Kidney (tissue), 14 donors: Measurements from ENCODE around the gene KCTD10. TPM values are rescaled to one million over a fixed set of nuclear protein-coding genes. Genes with fewer than 3 reads are reported as not detected.

ENCODE experiments used
- DNase-seq, 5 donors: peaks; one replicate each; pipeline ENCODE4 v3.0.0-alpha.2; 2013 to 2020
- FAIRE-seq: peaks from 2 replicates; lab custom pipeline; 2012; peaks lifted over from hg19 to GRCh38; lab: Jason Lieb, UNC
- H3K27ac ChIP-seq, 2 donors: one replicate each; pipeline ENCODE4 v1.7.0; 2013; ENCODE audit warnings: low read depth in 2 of 2, low read length in 2 of 2, inconsistent platforms in 1 of 2
- H3K27me3 ChIP-seq: one replicate; pipeline ENCODE4 v1.7.1; 2013; ENCODE audit warnings: low read length, inconsistent platforms; ENCODE audit not compliant: control insufficient read depth, insufficient read depth
- H3K36me3 ChIP-seq, 3 donors: one replicate each; pipeline versions ENCODE4 v1.7.0 to v1.7.1; 2013; ENCODE audit warnings: low read length in 3 of 3, control low read depth in 1 of 3, inconsistent platforms in 1 of 3; ENCODE audit not compliant: insufficient read depth in 3 of 3, control insufficient read depth in 2 of 3
- H3K4me1 ChIP-seq, 3 donors: one replicate each; pipeline versions ENCODE4 v1.7.0 to v1.7.1; 2013; ENCODE audit warnings: low read length in 3 of 3, inconsistent platforms in 1 of 3, low read depth in 1 of 3; ENCODE audit not compliant: control insufficient read depth in 2 of 3, insufficient read depth in 2 of 3
- H3K4me3 ChIP-seq, 3 donors: one replicate each; pipeline versions ENCODE4 v1.7.0 to v1.8.1; 2013; ENCODE audit warnings: low read length in 3 of 3, control low read depth in 1 of 3, inconsistent platforms in 1 of 3
- H3K9ac ChIP-seq, 3 donors: one replicate each; pipeline versions ENCODE4 v1.7.0 to v1.7.1; 2013; ENCODE audit warnings: low read length in 3 of 3, control low read depth in 1 of 3, inconsistent platforms in 1 of 3
- H3K9me3 ChIP-seq, 3 donors: one replicate each; pipeline versions ENCODE4 v1.7.0 to v1.7.1; 2013; ENCODE audit warnings: low read length in 3 of 3, control low read depth in 1 of 3, inconsistent platforms in 1 of 3; ENCODE audit not compliant: control insufficient read depth in 2 of 3, insufficient read depth in 1 of 3
- CTCF ChIP-seq: IDR thresholded peaks from 3 replicates; pipeline ENCODE4 v1.5.1; 2012; ENCODE audit warnings: mild to moderate bottlenecking, moderate library complexity, borderline replicate concordance; ENCODE audit not compliant: insufficient read depth; ENCODE audit errors: extremely low read depth
- intact Hi-C: fragments of 100-400 bp; cut with DNase I; formaldehyde crosslinking; loops from one replicate; pipeline ENCODE4 v1.11.1; 2022
- polyA plus RNA-seq: library from polyadenylated mRNA; stranded (reverse); fragments of 350-450 nt; fragmentation: Illumina TruSeq; extraction: RNeasy Lipid Tissue Mini Kit (QIAGEN cat#74804); gene quantifications from one replicate; pipeline ENCODE4 v1.2.3, GENCODE V29; 2014; ENCODE audit warnings: low read depth, low replicate concordance; ENCODE audit not compliant: insufficient read depth
- total RNA-seq: library from RNA; stranded (reverse); fragmentation: NEBNext Ultra II Directional; extraction: Animal tissue kit (Norgen Biotek cat#: 25700); gene quantifications from one replicate; pipeline ENCODE4 v1.2.1, GENCODE V29; 2021
- donor health status: control.
- donor health status: control.
- donor health status: control.
- donor health status: control.
- donor health status: control.
- donor health status: DM: yes; HTN: yes; CAD: no.
- donor health status: Normal renal cell carcinoma (clear cell type).

The KCTD10 gene
- total and polyA plus RNA-seq, 2 donors from 2014 or later, result 23.6 to 72.1 TPM

DNA sequence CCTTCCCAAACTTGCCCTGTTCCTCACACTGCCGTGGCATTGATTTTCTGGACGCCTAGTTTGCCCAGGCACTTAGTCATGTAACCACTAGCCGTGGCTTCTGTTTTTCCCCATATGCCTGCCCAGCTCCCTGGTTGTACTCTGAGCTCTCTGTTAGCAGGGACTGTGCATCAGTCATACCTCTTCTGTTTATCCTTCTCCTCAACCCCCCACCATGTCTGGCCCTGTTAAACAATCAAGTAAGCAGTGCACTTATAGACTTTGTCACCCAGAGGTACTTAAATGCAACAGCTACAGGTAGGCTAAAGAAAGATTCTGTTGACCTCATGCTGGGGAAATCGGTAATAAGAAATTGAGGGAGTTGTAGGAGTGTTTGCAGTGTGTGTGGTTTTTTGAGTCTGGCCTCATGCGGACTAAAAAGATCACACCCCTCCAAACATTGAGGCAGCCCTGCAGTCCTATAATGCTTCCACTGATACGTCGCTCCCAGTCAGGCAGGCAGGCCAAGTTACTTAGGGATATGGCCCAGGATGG is 17.3 kb upstream of the KCTD10 start:
- no peaks in the 10 kb centered on the region for H3K27me3 ChIP-seq
- H3K4me1 ChIP-seq, result no peaks in the 10 kb centered on the region
- FAIRE-seq (no peak), DNase-seq (no peak)
- H3K27ac ChIP-seq, result no peak overlapping the region
- no peaks in the 10 kb centered on the region for H3K9me3 ChIP-seq
- H3K36me3 ChIP-seq, result peaks cover 10 to 51% (median 31%) of the 10 kb centered on the region in 3 donors
- TF ChIP-seq CTCF, result no peak
- H3K9ac ChIP-seq, result no peak overlapping the region
- H3K4me3 ChIP-seq, result no peak overlapping the region
- intact Hi-C loops, result no loop called here

DNA sequence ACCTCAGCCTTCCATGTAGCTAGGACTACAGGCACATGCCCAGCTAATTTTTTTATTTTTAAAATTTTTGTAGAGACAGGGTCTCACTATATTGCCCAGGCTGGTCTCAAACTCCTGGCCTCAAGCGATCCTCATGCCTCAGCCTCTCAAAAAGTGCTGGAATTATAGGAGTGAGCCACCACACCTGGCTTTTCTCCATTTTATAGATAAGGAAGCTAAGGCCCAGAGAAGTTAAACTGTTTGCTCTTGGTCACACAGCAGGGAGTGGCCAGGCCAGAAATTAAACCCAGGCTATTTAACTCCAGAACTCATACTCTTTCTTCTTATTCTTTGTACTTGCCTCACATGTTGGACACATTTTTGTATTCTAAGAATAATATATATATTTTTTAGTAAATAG is 16.8 kb upstream of the KCTD10 start:
- H3K4me1 ChIP-seq, result no peaks in the 10 kb centered on the region
- H3K27me3 ChIP-seq, result no peaks in the 10 kb centered on the region
- no peak overlapping the region for H3K9ac ChIP-seq
- intact Hi-C loops, result no loop called here
- H3K4me3 ChIP-seq, result no peak overlapping the region
- peaks cover 12 to 51% (median 32%) of the 10 kb centered on the region in 3 donors for H3K36me3 ChIP-seq
- FAIRE-seq, result no peak
- DNase-seq, result no peak
- no peaks in the 10 kb centered on the region for H3K9me3 ChIP-seq
- no peak overlapping the region for H3K27ac ChIP-seq
- no peak for TF ChIP-seq CTCF

DNA sequence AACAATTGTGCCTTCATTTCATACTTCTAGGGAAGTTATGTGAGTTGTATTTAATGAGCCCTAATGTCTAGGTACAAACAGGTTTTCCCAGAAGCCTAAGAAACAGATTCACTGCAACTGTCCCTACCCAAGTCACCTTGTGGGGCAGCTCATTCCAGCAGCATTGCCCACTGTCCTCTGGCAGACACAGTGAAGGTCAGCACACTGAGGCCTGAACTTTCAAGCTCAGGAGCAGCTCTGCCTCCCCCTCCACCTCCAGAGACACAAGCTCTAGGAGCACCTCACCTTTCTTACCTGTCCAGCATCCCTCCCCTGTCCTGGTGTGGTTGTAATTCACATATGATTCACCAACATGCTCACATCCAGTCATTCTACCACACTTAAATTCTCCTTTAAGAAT is 16.0 kb upstream of the KCTD10 start:
- no peak for DNase-seq
- FAIRE-seq, result no peak
- Histone ChIP-seq H3K9me3 (no peaks in the 10 kb centered on the region), H3K27me3 (no peaks in the 10 kb centered on the region), H3K36me3 (peaks cover 15 to 51% (median 36%) of the 10 kb centered on the region in 3 donors), H3K27ac (no peak overlapping the region), H3K4me1 (no peaks in the 10 kb centered on the region), H3K4me3 (no peak overlapping the region), H3K9ac (no peak overlapping the region)
- TF ChIP-seq CTCF, result no peak
- intact Hi-C loops, result no loop called here

- FAIRE-seq, result no peak
- H3K4me3 ChIP-seq, result no peak overlapping the region
- no peak for TF ChIP-seq CTCF
Measured at GRCh38 chr12:109492371-109492770, 15.3 kb upstream of the KCTD10 start.

More at GRCh38 chr12:109492371-109492770, 15.3 kb upstream of the KCTD10 start:
- no peaks in the 10 kb centered on the region for H3K4me1 ChIP-seq
- H3K27me3 ChIP-seq, result no peaks in the 10 kb centered on the region
- no peak for DNase-seq
- intact Hi-C loops, result no loop called here
- no peaks in the 10 kb centered on the region for H3K9me3 ChIP-seq
- H3K9ac ChIP-seq, result no peak overlapping the region
- peaks cover 16 to 53% (median 36%) of the 10 kb centered on the region in 3 donors for H3K36me3 ChIP-seq
- no peak overlapping the region for H3K27ac ChIP-seq
